HG03196 (cell line): ENCODE measurements around the gene YEATS4.

Source experiments
- ATAC-seq: cut with Tn5 transposase; IDR thresholded peaks from one replicate; pipeline ENCODE4 v1.9.1; 2021; ENCODE audit not compliant: unreplicated experiment

YEATS4 gene

DNA sequence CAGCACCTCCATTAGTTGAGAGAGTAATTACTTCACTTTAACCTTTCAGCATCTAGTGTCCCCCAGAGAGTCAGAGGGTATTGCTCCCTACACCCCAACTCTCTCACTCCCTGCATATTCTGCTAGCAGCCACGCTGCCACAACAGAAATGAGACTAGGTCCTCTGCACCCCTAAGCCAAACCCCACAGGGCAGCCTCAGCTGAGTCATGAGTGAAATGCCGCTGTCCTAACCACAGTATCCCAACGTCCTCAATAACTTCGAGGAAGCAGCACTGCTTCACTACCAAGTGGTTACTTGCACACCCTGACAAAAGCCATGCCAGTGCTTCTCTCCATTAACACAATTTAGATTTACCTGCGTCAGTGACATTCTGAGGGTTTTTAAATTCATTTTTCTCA is 18.2 kb upstream of the YEATS4 start:
- no peak for ATAC-seq

DNA sequence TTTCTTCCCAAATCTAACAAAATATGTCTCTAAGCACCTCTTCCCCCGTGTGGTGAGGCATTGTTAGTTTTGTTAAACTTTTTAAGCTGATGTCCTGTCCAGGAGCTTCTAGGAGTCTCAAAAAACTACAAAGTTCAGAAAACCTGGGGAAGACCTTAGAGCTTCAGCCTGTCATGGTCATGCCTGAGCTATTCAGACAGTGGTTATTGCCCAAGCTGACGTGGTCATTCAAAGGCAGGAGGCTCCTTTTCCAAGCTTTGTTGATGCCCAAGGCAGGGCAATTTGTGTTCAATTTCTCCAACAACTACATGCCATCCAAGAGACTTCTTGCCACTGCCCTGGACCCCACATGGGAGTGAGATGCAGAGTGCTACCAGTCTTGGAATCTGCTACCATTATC is 17.1 kb upstream of the YEATS4 start:
- ATAC-seq: no peak

DNA sequence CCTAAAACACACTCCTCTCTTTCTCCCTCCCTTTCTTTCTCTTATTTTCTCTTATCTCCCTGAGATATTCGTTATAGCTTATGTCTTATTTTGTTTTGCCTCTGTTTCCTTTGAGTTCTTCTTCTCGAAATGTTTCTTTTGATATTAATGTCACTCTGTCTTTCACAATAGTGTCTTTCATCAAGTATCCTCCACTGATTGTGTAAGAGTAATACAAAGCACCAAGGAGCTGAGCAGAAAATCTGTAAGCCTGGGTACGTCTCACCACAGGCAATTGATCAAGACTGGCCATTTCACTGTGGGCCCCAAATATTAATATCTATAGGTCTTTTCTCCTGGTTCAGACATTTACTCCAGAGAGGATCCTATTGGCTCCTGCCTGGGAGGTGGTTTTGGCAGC is 16.2 kb upstream of the YEATS4 start:
- no peak for ATAC-seq

DNA sequence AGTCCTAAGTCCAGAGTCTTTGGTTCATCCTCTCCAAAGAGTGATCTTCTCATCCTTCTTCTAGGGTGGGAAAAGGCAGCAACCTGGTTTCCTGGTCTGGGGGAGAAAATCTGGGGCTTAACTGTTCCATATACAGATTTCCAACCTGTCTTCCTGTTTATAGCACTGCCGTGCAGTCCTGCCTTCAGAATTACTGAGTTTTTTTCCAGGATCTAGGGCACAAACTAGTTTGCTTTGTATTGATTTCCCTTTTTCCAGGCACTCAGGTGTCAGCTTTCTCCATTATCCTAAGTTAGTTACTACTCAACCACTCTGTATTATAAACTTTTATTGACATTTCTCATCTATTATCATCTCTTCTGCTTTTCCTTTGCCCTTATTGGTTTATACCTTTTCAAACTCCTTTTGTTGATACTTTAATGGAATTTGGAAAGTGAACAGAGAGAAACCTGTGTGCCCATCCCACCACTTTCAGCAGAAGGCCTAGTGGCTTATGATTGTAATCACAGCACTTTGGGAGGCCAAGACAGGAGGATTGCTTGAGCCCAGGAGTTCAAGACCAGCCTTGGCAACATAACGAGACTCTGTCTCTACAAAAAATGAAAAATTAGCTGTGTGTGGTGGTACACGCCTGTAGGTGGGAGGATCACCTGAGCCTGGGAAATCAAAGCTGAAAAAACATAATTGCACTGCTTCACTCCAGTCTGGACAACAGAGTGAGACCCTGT is 15.5 kb upstream of the YEATS4 start:
- ATAC-seq: no peak

DNA sequence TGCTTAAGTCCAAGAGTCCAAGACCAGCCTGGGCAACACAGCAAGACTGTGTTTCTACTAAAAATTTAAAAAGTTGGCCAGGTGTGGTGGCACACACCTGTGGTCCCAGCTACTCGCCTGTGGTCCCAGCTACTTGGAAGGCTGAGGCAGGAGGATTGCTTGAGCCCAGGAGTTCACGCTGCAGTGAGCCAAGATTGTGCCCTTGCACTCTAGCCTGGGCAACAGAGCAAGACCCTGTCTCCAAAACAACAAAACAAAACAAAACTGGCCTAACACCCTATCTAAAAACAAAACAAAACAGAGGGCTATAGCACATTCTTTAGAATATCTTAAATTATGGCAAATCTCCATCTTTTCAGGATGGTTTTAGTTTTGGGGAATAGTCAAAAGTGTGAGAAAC is 14.5 kb upstream of the YEATS4 start:
- no peak for ATAC-seq

DNA sequence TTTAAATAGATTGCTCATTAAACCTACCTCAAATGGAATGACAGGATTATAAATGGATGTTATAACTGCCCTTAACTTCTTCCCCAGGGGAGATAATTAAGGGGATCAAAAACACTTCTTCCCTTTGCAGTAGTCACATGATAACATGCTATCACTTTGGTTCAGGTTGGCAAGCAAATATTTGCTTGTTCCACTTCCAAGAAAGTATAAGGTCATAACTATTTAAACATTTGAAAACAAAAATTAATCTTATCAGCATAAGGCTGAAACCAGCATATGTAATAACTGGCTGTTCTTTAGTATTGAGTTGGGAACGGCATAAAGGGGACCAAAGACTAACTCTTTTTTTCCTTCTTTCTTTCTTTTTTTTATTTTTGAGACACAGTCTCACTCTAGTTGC is 13.8 kb upstream of the YEATS4 start:
- ATAC-seq: no peak

DNA sequence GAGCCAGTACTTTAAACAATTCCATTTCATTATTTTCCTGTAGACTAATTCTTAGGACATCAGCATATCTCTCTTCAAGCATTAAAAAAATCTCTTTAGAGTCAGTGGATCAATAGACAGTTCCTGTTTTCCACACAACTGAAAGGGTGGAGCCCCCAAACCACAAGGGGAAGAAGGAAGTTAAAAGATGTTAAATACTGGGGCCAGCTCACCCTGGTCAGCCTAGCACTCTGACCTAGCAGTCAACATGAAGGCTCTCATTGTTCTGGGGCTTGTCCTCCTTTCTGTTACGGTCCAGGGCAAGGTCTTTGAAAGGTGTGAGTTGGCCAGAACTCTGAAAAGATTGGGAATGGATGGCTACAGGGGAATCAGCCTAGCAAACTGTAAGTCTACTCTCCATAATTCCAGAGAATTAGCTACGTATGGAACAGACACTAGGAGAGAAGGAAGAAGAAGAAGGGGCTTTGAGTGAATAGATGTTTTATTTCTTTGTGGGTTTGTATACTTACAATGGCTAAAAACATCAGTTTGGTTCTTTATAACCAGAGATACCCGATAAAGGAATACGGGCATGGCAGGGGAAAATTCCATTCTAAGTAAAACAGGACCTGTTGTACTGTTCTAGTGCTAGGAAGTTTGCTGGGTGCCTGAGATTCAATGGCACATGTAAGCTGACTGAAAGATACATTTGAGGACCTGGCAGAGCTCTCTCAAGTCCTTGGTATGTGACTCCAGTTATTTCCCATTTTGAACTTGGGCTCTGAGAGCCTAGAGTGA is 11.2 kb upstream of the YEATS4 start, which contains the start of gene LYZ:
TSS of gene LYZ (plus strand) at position 220 of the 777 bp plus-strand sequence. CDS start at position 248, 28 bp downstream.
- no peak for ATAC-seq

DNA sequence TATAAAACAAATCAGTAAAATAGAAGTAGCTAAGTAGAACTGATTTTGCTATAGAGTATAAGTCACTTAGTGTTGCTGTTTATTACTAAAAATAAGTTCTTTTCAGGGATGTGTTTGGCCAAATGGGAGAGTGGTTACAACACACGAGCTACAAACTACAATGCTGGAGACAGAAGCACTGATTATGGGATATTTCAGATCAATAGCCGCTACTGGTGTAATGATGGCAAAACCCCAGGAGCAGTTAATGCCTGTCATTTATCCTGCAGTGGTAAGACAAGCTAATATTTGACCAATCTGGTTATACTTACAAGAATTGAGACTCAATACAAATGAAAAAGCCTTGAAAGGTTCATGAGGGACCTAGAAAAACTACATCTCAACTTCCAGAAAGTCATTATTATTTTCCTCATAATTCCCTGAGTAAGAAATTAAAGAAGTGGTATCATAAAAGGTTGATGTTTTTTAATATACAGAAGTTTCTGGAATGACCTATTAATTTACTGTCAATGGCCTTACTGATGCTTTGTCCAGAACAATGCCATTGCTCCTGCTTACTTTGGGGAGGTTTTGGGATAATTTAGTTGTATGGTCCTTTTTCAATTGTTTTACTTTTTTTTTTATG is 9.4 kb upstream of the YEATS4 start:
- ATAC-seq: no peak

DNA sequence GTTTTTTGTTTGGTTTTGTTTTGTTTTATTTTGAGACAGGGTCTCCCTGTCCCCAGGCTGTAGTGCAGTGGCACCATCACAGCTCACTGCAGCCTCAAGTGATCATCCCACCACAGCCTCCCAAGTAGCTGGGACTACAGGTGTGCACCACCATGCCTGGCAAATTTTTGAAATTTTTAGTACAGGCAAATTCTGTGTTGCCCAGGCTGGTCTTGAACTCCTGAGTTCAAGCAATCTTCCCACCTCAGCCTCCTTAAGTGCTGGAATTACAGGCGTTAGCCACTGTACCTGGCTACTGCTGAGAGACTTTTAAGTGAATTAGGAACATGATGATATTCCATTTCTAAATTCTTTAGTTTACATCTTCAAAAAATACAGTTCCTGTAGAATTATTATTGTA is 8.8 kb upstream of the YEATS4 start:
- no peak for ATAC-seq

DNA sequence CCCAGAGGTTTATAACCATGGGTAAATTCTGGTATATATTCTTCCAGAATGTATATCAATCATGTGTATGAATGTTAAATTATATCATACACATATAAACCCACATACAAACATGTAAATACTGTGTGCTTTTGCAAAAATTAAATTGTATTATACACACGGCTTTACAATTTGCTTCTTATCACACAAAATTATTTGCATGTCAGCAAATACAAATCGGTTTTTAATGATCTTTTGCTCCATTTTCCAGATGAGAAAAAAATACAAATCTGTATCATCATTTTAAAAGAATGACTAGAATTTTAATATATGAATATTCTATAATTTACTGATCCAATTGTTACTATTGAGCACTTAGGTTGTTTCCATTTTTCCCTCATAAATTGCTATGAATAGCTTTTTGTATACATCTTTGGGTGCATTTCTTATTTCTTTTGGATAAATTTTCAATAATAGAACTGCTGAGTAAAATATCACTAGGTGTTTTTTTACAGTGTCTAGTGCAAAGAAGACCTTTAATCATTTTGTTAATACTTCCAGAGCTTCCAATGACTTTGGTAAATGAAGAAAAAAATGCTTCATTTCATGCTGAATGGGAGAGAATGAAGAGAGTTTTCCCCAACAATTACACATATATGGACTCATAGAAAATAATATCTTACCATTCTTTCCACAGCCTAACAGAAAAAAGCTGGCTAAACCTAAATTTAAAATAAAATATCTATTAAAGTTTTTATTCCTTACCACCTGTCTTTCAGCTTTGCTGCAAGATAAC is 7.9 kb upstream of the YEATS4 start:
- ATAC-seq: no peak

DNA sequence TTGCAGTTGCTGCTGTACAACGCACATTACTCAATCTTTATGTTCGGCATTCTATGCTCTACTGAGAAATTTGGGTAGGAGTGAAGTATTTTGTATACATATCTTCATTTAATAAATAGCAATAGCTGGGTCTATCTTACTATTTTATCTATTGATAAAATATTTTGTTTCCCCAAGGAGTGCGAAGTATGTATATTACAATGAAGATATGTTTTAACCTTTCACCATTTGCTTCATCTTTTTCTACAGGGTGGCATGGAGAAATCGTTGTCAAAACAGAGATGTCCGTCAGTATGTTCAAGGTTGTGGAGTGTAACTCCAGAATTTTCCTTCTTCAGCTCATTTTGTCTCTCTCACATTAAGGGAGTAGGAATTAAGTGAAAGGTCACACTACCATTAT is 6.6 kb upstream of the YEATS4 start:
- no peak for ATAC-seq

DNA sequence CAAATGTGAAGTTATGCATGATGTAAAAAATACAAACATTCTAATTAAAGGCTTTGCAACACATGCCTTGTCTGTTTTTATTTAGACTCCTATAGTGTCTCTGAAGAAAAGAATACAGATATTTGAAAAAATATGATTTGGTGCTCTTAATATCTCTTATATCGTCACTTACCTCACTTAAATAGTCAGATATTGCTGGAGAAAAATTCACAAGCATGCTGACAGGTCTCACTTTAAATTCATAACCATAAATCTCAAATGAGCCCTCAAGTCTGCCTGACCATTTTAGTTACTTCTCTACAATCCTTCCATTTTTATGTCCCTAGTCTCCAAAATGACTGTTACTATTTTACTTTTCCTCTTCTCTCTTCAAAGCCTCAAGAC is 5.4 kb upstream of the YEATS4 start:
- ATAC-seq: no peak

DNA sequence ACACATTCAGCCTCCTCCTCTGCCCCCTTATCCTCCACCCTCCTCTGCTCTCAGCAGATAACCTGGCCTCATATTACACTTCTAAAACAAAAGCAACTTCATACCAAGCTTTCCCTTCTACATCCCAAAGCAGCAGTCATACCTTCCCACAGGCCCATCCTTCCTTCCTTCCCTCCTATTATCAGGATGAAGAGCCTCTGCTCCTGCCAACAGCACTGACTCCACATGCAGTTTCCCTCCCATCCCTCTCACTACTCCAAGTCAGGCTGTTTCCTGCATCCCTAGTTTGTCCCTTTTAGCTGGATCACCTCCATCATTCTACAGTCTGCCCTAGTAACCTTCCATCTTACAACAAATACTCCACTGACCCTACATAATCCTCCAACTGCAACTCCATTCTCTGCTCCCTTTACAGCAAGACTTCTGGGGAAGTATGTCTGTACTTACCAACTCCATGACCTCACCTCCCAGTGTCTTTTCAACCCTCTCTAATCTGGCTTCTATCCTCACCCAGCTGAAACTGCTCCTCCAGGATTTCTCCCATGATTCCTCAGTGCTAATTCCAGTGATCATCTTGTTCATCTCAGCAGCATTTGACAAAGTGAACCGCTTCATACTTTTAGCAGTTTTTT is 4.9 kb upstream of the YEATS4 start:
- no peak for ATAC-seq

DNA sequence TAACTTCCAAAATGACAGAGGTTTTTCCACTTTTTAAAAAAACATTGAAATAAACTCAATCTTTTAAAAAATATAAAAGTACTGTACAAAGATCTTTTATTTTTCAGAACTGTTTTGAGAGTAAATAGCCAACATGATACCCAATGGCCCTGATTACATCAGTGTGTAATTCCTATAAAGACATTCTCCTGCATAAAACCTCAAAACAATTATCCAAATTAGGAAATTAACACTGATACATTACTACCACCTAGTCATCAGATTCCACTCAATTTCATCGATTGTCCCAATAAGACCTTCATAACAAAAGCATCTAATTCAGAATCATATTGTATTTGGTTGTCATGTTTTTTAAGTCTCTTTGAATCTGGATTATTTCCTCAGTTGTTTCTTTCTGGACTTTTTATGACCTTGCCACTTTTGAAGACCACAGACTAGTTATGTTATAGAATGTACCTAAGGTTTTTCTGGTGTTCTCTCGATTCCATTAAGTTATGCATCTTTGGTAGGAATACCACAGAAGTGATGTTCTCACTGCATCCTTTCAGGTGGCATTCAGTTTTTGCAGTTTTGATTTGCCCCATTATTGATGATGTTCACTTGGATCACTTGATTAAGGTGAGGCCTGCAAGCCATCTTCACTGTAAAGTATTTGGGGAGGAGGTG is 4.0 kb upstream of the YEATS4 start:
- no peak for ATAC-seq

DNA sequence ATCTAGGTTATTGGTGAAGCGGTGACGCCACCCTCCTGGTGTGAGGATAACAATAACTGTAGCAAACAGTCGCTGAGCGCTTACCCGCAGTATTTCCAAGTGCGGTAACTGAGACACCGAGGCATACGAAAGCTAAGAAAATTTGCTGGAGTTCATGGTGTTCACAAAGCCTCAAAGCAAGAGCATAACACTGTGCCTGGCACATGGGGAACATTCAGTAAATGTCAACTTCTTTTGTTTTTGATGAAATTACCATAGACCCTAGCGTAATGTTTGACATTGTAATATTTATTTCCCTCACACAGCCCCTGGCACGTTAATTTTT is 767 bp downstream of the YEATS4 start:
- no peak for ATAC-seq

DNA sequence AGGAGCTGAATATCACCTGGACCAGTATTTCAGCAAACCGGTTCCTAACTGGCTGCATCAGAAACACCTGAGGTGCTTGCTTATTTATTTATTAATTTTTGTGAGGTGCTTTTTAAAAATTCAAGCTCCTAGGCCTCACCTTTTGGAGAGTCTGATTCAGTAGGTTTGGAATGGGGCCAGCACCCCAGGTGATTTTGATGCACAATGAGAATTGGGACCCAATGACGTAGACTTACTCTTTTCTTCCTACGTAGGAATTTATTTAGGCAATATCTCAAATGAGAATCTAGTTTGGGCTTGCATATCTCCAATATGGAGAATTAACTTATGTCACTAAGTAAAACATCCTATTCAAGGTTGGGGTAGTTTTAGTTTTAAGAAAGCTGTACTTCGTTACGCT is 7.3 kb downstream of the YEATS4 start:
- no peak for ATAC-seq

DNA sequence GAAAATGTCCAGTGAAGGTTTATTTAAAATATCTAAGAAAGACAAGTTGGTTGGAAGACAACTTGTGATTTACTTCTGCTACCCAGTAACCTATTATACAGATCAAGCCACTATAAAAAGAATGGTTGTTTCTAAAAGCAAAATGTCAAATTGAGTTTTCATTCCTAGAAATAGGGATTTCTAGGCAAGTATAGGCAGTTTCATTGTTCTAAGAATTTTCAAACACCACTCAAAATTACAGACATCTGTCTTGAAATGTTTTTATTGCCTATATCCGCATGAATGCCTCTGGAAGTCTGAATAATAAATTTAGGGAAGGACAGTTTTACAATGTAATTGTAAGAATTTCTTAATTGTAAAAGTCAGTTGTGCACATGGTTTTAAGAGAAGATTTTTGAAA is 8.6 kb downstream of the YEATS4 start:
- ATAC-seq: no peak

DNA sequence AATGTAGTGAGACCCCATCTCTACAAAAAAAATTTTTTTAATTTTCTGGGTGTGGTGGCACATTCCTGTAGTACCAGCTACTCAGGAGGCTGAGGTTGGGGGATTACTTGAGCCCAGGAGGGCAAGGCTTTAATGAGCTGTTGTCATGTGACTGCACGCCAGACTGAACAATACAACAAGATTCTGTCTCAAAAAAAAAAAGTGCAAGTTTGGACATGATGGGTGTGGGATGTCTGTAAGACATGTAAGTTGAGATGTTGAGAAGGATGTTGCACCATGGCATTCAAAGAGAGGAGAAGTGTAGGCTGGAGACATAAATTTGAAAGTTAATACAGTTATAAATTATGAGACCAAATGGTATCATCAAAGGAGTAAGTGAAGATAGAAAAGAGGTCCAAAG is 23.5 kb downstream of the YEATS4 start:
- ATAC-seq: no peak

DNA sequence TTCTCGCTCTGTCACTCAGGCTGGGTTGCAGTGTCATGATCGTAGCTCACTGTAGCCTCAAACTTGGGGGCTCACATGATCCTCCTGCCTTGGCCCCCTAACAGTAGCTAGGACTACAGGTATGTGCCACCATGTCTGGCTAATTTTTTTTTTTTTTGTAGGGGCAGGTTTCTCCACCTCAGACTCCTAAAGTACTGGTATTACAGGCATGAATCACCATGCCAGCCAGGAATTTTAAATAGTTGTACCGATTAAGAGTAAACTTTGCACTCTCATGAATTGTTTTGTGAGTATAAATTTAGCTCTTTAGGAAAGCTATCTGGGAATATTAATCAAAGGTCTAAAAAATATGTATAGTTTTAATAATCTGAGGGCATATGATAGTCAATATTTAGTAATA is 25.5 kb downstream of the YEATS4 start:
- no peak for ATAC-seq

DNA sequence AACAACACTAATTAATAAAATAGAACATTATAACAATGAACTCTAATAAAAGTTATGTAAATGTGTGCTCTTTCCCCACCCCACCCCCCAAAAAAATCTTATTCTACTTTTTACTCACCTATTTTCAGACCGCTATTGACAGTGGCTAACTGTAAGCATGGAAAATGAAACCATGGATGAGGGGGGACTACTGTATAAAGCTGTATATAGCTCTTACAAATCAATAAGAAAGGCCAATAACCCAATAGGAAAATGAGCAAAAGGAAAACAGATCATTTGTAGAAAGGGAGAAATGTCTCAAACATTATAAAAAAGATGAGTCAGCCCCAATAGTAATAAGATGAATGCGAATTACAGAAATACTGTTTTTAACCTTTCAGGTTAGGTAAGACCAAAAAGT is 27.4 kb downstream of the YEATS4 start:
- ATAC-seq: no peak

DNA sequence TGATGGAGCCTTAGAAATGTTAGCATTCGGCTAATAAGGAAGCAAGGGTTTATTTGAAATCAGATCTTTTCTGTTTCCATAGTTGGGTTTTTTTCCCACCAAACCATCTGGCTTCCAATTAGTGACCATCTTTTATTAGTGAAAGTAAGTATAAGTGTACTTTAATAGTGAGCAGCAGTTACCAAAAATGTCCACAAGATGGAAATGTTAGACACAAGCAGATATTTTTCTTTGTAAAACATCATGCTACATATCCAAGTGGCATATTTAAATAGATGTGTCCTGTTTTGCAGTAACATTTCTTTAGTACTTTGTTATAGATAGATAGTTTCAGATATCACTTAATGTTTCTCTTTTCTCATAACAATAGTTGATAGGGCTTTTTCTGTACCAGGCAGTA is 28.8 kb downstream of the YEATS4 start:
- ATAC-seq: no peak
